GM12891 (cell line): ENCODE data around the gene KRT17.
"Not testable (repeated sequence)": the region's sequence is repeated elsewhere in the genome, so short reads cannot be mapped to it uniquely, and the experiment has no call there.

Source experiments
- PAX5 ChIP-seq: IDR thresholded peaks from 2 replicates; pipeline ENCODE4 v1.6.1; 2011; ENCODE audit warnings: low read length, moderate library complexity, mild to moderate bottlenecking; ENCODE audit not compliant: insufficient read depth, severe bottlenecking
- POLR2A ChIP-seq: IDR thresholded peaks from 2 replicates; pipeline ENCODE4 v1.6.1; 2011; ENCODE audit warnings: low read depth, low read length, control low read depth
- POLR2AphosphoS5 ChIP-seq: IDR thresholded peaks from 2 replicates; pipeline ENCODE4 v1.6.1; 2011; ENCODE audit warnings: low read depth, low read length, control low read depth
- SPI1 ChIP-seq: IDR thresholded peaks from 2 replicates; pipeline ENCODE4 v1.6.1; 2011; ENCODE audit warnings: low read depth, low read length, control low read depth

GRCh38 chr17:41626028-41626913, 1.9 kb upstream of the KRT17 start:
- TF ChIP-seq POLR2A, PAX5, POLR2AphosphoS5, SPI1: not testable (repeated sequence)
